ENCODE data around the gene CCDC43. TPM values are rescaled to one million over a fixed set of nuclear protein-coding genes. Genes with fewer than 3 reads are reported as not detected.

CCDC43 gene
- total RNA-seq, 6 donors from 2014 or later: 11.5 to 26.2 (median 17.0) TPM

GRCh38 chr17:44630703-44631102 is 58.9 kb downstream of the CCDC43 start:
- no peaks in the 10 kb centered on the region for H3K9me3 ChIP-seq
- H3K4me1 ChIP-seq: peaks cover 0 to 6% (median 0%) of the 10 kb centered on the region in 4 donors
- no peak overlapping the region for H3K27ac ChIP-seq
- WGBS, 2 donors: 78 to 91% methylated on average over 3 to 4 of the region's 4 CpGs
- no peaks in the 10 kb centered on the region for H3K27me3 ChIP-seq
- no peak overlapping the region for H3K4me3 ChIP-seq
- DNase-seq: no peak
- no peaks in the 10 kb centered on the region for H3K36me3 ChIP-seq
- TF ChIP-seq CTCF (IDR thresholded peaks at IDR 0.05) (no peak), POLR2AphosphoS5 (IDR thresholded peaks at IDR 0.05) (no peak), POLR2A (IDR thresholded peaks at IDR 0.05) (no peak), EP300 (IDR thresholded peaks at IDR 0.05) (no peak)
- no peak for ATAC-seq (ENCODE audit: low FRiP score in 2 of 2)

DNA sequence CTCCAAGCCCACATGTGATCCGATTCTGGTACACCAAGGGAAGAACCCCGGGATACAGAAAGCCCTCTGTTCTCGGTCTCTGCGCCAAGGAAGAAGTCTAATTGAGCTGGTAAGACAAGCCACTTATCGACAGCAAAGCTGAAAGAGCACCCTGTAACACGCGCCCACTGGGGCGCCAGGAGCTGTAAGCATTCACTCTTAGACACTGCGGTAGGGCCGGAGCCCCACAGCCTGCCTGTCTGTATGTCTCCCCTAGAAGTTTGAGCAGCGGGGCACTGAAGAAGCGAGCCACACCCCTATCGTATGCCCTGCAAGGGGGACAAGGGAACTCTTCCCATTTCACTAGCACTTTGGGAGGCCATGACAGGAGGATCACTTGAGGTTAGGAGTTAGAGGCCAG is 60.3 kb downstream of the CCDC43 start:
- DNase-seq: no peak
- WGBS, 2 donors: 93 to 95% methylated on average over 13 of the region's 13 CpGs

GRCh38 chr17:44628243-44629188 is 61.1 kb downstream of the CCDC43 start:
- no peaks in the 10 kb centered on the region for H3K27me3 ChIP-seq
- H3K4me1 ChIP-seq: peaks cover 0 to 6% (median 0%) of the 10 kb centered on the region in 4 donors
- peak overlapping the region in 1 of 4 donors; percentile 27 for H3K4me3 ChIP-seq
- DNase-seq: peak in 1 of 2 donors; percentile 69
- TF ChIP-seq POLR2AphosphoS5 (IDR thresholded peaks at IDR 0.05): no peak
- no peak for TF ChIP-seq POLR2A (IDR thresholded peaks at IDR 0.05)
- TF ChIP-seq EP300 (IDR thresholded peaks at IDR 0.05): no peak
- TF ChIP-seq CTCF (IDR thresholded peaks at IDR 0.05): no peak
- H3K27ac ChIP-seq: no peak overlapping the region
- WGBS, 2 donors: 52 to 64% methylated on average over 32 to 34 of the region's 34 CpGs
- no peaks in the 10 kb centered on the region for H3K36me3 ChIP-seq
- H3K9me3 ChIP-seq: no peaks in the 10 kb centered on the region
- peak; percentile 51 to 60 for ATAC-seq (ENCODE audit: low FRiP score in 2 of 2)

More for the DNA sequence above, 60.3 kb downstream of the CCDC43 start:
- H3K4me1 ChIP-seq: peaks cover 0 to 6% (median 0%) of the 10 kb centered on the region in 4 donors
- H3K4me3 ChIP-seq: no peak overlapping the region
- no peaks in the 10 kb centered on the region for H3K27me3 ChIP-seq
- no peak for TF ChIP-seq POLR2A (IDR thresholded peaks at IDR 0.05)
- no peak for TF ChIP-seq CTCF (IDR thresholded peaks at IDR 0.05)
- TF ChIP-seq EP300 (IDR thresholded peaks at IDR 0.05): no peak
- TF ChIP-seq POLR2AphosphoS5 (IDR thresholded peaks at IDR 0.05): no peak
- no peak for ATAC-seq (ENCODE audit: low FRiP score in 2 of 2)
- H3K9me3 ChIP-seq: no peaks in the 10 kb centered on the region
- no peak overlapping the region for H3K27ac ChIP-seq
- H3K36me3 ChIP-seq: no peaks in the 10 kb centered on the region

DNA sequence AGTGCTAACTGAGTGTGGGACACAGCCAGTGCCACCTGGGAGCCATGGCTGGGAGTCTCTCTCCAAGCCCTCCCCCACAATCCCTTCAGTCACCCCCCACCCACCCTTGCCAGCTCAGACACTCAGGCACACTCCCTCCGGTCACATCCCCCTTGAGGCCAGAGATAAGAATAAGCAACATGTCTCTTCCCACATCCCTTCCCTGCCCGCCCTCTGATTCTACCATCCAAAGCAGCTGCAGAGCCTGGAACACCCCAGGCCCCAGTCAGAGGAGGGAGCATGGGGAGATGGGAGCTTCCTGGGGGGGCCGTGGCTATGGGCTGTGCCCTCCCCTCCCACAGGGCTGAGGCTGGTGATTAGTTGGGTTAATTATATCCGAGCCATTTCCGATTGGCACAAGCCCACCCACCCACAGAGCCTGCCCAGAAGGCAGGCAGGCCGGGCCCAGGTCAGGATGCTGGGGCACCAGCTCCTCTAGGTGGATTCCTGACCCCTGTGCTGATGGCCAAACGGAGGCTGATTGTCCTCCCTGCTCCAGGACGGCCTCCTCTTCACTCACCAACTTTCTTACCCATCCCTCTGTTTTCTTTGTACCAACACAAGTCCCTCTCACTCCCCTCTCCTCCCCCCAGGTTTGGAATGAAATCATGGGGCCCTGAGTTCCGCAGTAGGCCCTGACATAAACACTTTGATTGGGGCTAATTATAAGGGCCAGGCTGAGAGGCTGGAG is 61.9 kb downstream of the CCDC43 start:
- H3K4me3 ChIP-seq: peak overlapping the region in 1 of 4 donors; percentile 27
- H3K36me3 ChIP-seq: no peaks in the 10 kb centered on the region
- peaks cover 0 to 6% (median 0%) of the 10 kb centered on the region in 4 donors for H3K4me1 ChIP-seq
- H3K27me3 ChIP-seq: no peaks in the 10 kb centered on the region
- peak in 1 of 2 donors; percentile 44 for DNase-seq
- H3K9me3 ChIP-seq: no peaks in the 10 kb centered on the region
- no peak overlapping the region for H3K27ac ChIP-seq
- no peak for ATAC-seq (ENCODE audit: low FRiP score in 2 of 2)
- no peak for TF ChIP-seq POLR2A (IDR thresholded peaks at IDR 0.05)
- no peak for TF ChIP-seq CTCF (IDR thresholded peaks at IDR 0.05)
- no peak for TF ChIP-seq POLR2AphosphoS5 (IDR thresholded peaks at IDR 0.05)
- TF ChIP-seq EP300 (IDR thresholded peaks at IDR 0.05): no peak
- WGBS, 2 donors: 89% methylated on average over 9 of the region's 9 CpGs

Small RNA genes within 50 kb of the gene (small RNA-seq; reads per million reads assigned to genes)
- gene RN7SL819P: 0 reads per million in 4 donors
- gene SMCO4P1: 0 reads per million in 4 donors

Other genes starting within 250 kb of the CCDC43 start
- gene GPATCH8, start 186.4 kb downstream of the CCDC43 start, total RNA-seq: 10 to 100 TPM; 27.2 to 74.5 (median 44.1) TPM
- gene FZD2, start 132.3 kb downstream of the CCDC43 start, total RNA-seq: 10 to 100 TPM in 2 of 6 donors, 1 to 10 TPM in 4; 4.2 to 12.9 (median 7.5) TPM
- under 1 TPM in 1 of 6 donors, not detected in 5; 0.17 TPM for gene MEIOC, start 33.3 kb downstream of the CCDC43 start, total RNA-seq
- 1 to 10 TPM; 2.0 to 8.4 (median 4.5) TPM for gene DBF4B, start 18.9 kb upstream of the CCDC43 start, total RNA-seq
- gene ADAM11, start 69.2 kb upstream of the CCDC43 start, total RNA-seq: 1 to 10 TPM in 1 of 6 donors, under 1 TPM in 4, not detected in 1; 0.15 to 1.0 (median 0.20) TPM
- 10 to 100 TPM in 2 of 6 donors, 1 to 10 TPM in 4; 4.2 to 14.8 (median 8.6) TPM for gene GJC1, start 140.5 kb upstream of the CCDC43 start, total RNA-seq
- 10 to 100 TPM in 3 of 6 donors, 1 to 10 TPM in 2, not detected in 1; 1.9 to 33.3 (median 15.9) TPM for gene HIGD1B, start 158.1 kb upstream of the CCDC43 start, total RNA-seq
- 100 to 1,000 TPM in 1 of 6 donors, 10 to 100 TPM in 5; 66.6 to 146 (median 75.6) TPM for gene EFTUD2, start 209.7 kb upstream of the CCDC43 start, total RNA-seq
- not detected for gene GFAP, start 225.7 kb upstream of the CCDC43 start, total RNA-seq

Data from upper lobe of left lung (tissue), 6 donors.